Ecto neural progenitor cell (in vitro differentiated cells): ENCODE data around the gene GDPD3.

Experiments used
- DNase-seq: peaks from one replicate; pipeline ENCODE4 v3.0.0-alpha.2; 2018; ENCODE audit warnings: low spot score

GDPD3 gene

DNA sequence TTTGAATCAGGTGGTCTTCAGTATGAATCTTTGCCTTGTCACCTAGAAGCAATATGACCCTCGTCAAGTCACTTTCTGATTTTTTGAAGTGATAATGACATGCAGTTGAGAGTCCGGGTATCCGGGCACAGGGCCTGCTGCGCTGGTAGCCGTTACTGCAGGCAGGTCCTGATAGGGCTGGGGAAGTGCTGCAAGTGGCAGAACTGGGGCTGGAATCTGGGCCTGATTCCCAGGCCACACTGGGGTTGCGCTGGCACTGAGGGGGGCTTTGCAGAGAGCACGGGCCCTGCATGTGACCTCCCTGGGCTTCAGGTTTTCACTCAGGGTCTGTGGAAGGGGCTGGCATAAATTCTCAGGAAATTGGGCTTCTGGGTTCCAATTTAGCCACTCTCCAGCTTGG is 34.6 kb downstream of the GDPD3 start:
- DNase-seq, result no peak

GRCh38 chr16:30077656-30078055 is 35.7 kb downstream of the GDPD3 start:
- no peak for DNase-seq

DNA sequence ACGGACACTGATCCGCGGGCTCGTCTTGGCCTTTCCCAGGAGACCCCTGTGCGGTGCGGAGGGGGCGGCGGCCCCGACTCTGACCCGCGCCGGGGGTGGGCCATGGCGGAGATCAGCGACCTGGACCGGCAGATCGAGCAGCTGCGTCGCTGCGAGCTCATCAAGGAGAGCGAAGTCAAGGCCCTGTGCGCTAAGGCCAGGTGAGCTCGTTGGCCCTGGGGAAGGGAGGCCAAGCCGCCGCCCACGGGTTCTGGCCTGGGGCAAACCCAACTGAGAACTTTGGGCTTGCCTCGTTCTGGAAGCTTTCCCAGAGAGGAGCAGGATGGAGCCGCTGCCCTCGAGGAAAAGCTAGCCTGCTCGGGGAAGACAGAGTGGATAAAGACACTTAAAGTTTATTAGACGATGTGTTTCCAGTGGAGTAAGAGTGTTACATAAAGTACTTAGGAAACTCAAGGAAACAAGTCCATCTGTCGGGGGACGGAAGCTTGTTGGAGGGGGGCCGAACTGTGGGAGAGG is 37.0 kb downstream of the GDPD3 start:
- no peak for DNase-seq

DNA sequence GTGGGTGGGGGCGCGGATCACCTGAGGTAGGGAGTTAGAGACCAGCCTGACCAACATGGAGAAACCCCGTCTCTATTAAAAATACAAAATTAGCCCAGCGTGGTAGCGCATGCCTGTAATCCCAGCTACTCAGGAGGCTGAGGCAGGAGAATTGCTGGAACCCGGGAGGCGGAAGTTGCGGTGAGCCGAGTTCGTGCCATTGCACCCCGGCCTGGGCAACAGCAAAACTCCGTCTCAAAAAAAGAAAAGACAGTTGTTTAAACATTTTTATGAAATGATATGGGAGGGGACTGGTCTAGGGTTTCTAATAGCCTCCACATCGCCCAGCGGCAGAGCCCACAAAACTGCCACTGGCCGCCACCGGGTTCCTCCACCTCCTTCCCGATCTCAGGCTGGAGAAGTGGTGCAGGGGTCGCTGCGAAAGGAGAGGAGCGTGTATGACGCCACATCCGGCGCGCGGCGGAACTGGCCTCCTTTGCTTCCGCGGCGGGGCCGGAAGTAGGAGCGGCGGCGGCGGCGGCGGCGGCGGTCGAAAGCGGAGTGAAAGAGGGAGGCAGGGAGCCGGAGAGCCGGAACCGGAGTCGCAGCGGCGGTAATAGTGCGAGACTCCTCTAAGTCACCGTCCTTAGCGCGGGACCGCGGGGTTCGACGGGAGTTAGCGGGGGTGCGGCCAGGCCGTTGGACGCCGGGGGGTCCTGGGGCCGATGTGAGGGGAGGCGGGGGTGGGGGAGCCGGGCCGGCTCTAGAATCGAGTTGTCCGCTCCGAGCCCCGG is 37.6 kb downstream of the GDPD3 start, which contains the start of gene PPP4C:
Gene PPP4C (plus strand): TSS at position 492 of the 773 bp plus-strand sequence. CDS start 384 bp downstream, outside the sequence.
- peak; percentile 93 for DNase-seq

DNA sequence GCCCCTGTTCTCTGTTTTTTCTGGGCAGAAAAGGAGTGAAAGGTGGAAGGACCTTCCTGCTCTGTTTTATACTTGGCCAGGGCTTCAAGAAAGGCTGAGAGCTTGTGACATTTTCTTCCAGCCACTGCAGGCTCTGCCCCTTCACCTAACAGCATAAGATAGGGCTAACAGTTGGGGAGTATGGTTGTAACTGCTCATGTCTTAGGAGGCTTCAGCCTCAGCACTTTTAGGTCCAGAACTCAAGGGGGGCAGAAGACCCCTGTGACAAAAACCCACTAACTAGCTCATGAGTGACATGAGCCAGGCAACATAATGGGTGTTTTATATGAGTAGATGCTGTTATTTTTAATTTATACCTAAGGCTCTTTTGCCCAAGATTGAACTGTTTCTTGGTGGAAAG is 42.8 kb downstream of the GDPD3 start:
- DNase-seq, result no peak

DNA sequence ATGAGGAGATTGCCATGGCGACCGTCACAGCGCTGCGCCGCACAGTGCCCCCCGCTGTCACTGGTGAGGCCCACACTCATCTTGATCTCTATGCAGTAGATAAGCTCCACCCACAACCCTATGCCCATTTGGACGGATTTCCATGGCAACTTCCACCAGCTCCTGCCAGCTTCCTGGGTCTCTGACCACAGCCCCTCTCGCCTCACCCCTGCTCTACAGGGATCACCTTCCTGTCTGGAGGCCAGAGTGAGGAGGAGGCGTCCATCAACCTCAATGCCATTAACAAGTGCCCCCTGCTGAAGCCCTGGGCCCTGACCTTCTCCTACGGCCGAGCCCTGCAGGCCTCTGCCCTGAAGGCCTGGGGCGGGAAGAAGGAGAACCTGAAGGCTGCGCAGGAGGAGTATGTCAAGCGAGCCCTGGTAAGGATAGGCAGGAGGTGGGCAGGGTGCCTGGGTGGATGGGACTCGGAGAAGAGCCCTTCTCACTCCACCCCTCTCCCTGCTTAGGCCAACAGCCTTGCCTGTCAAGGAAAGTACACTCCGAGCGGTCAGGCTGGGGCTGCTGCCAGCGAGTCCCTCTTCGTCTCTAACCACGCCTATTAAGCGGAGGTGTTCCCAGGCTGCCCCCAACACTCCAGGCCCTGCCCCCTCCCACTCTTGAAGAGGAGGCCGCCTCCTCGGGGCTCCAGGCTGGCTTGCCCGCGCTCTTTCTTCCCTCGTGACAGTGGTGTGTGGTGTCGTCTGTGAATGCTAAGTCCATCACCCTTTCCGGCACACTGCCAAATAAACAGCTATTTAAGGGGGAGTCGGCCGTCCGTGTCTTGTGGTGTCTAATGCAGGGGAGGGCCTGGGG is 43.5 kb downstream of the GDPD3 start:
- DNase-seq, result no peak

GRCh38 chr16:30068750-30069610 is 44.4 kb downstream of the GDPD3 start:
- no peak for DNase-seq

GRCh38 chr16:30068333-30068732 is 45.0 kb downstream of the GDPD3 start:
- DNase-seq, result no peak

DNA sequence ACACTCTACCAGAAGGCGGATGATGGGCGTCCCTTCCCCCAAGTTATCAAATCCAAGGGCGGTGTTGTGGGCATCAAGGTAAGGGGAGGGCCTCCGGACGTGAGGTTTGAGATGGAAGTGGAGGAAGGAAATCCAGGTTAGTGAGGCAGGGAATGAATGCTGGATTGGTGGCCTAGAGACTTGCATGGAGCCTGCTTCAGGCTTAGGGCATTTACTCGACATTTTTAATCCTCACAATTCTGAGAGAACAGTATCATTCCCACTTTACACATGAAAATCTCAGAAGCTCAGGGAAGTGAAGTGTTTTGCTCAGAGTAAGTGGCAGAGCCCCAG is 45.8 kb downstream of the GDPD3 start:
- DNase-seq, result no peak

DNA sequence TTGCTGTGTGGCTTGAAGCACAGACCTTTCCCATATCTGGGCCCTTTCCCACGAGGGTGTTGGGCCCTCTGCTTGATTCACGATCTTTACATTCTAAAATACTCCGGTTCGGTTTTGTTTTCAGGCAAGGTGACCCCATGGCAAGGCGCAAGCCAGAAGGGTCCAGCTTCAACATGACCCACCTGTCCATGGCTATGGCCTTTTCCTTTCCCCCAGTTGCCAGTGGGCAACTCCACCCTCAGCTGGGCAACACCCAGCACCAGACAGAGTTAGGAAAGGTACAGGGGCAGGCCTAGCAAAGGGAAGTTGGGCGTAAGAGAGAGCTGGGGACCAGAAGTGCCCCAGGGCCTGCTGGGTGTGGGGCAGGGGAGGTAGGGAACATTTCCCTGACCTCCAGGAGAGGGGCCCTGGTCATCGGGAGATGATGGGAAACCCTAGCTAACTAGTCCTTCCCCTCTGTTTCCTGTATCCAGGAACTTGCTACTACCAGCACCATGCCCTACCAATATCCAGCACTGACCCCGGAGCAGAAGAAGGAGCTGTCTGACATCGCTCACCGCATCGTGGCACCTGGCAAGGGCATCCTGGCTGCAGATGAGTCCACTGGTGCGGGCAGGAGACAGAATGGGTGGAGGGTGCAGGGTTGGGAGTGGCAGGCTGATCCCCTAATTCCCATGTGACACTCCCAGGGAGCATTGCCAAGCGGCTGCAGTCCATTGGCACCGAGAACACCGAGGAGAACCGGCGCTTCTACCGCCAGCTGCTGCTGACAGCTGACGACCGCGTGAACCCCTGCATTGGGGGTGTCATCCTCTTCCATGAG is 46.4 kb downstream of the GDPD3 start:
- no peak for DNase-seq

DNA sequence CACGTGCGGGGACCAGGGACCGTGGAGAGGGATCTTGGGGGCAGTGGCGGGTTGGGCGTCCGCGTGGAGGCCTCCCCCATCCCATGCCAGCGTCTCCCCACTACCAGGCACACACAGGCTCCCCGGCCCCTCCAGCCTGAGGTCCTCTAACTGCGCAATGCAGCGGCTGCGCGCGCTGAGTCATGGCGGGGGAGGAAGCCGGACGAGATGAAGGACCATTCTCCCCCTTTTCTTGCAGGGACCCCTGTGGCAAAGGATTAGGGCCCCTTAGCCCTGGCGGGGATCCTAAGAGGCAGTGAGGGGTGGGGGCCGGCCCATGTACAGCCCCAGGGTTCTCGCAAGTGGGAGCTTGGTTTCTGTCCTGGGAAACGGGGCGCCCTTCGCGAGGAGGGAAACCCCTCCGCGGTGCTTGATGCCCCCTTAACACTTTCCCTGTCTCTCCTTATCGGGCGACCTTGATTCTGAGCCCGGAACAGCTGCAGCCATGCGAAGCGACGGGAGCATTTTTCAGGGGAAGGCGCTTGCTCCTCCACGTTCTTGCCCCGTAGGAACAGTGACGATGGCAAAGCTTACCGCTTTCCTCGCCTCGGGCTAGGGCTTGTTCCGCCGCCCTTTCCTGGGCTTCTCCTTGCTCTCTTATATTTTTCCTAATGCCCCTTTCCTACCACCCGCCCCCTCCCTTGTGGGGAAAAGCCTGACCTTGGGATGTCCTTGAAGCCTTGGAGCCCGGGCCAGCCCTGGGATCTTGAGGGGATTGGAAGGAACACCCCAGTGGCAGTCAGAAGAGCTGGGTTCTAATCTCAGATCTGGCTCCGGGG is 47.2 kb downstream of the GDPD3 start:
- no peak for DNase-seq

DNA sequence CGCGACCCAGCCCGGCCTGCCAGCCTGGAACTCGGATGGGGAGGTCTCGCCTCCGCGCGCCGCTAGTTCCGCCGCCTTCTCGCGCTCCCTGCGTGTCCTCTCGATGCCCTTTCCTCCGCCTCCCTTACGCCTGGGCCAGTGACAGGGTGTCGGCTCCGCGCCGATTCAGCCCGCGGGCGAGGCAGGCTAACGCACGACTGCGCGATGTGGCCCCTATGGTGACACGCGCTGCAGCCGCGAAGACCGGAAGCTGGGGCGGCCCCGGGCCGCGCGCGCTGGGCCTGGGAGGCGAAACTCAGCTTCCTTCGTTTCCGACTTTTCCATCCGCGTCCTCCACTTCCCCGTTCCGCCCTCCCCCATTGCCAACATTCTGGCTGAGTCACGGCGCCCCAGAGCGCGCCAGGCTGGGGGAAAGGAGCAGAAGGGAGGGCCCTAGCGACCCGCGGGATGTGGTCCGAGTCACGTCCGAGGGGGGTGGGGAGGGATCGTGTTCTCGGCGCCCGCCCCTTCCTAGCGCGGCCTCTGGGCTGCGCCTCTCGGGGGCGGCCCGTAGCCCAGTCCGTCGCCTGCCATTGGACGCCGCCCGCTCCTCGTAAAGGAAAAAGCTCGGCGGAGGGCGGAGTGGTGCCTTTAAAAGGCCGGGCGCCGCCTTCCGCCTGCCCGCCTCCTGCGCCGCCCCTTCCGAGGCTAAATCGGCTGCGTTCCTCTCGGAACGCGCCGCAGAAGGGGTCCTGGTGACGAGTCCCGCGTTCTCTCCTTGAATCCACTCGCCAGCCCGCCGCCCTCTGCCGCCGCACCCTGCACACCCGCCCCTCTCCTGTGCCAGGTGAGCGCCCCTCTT is 48.0 kb downstream of the GDPD3 start, which contains the start of gene ALDOA:
Gene ALDOA (plus strand): TSS at position 659 of the 841 bp plus-strand sequence. CDS start 1,138 bp downstream, outside the sequence.
- DNase-seq, result peak; percentile 95

DNA sequence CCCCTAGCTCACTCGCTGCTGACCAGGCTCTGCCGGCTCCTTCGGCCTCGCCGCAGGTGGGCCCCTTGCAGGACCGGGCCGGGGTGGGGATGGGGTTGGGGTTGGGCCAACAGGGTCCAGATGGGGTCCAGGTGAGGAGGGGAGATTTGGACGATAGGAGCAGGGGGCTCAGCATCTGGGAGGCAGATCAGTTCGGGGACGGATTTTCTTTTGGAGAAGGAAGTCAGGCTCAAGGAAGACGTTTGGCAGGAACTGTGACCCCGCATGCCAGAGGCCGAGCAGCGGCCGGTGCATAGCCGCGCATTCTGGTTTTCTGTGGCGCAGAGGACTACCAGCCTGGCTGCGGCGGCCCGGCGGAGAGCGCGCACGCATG is 48.6 kb downstream of the GDPD3 start:
- DNase-seq, result no peak

- peak; percentile 67 for DNase-seq
Observed at GRCh38 chr16:30063893-30064728, 49.2 kb downstream of the GDPD3 start.

- DNase-seq, result no peak
Observed at GRCh38 chr16:30063278-30063892, 50.0 kb downstream of the GDPD3 start.

- DNase-seq, result no peak
Observed at GRCh38 chr16:30060836-30061554, 52.3 kb downstream of the GDPD3 start.

GRCh38 chr16:30060346-30060745 is 53.0 kb downstream of the GDPD3 start:
- no peak for DNase-seq
